CD4-positive, CD25-positive, alpha-beta regulatory T cell (primary cell): ENCODE data around the gene SAMD8. TPM values are rescaled to one million over a fixed set of nuclear protein-coding genes. Genes with fewer than 3 reads are reported as not detected.
"Not testable (repeated sequence)": the region's sequence is repeated elsewhere in the genome, so short reads cannot be mapped to it uniquely, and the experiment has no call there.

ENCODE experiments used
- ATAC-seq, 2 donors: fragments of 150-1000 bp; cut with Tn5 transposase; one replicate each; pipeline ENCODE4 v1.10.0; 2021; ENCODE audit warnings: low read depth in 2 of 2, moderate number of reproducible peaks in 2 of 2, moderate library complexity in 1 of 2
- DNase-seq, 3 donors: peaks; one replicate each; pipeline versions ENCODE4 v3.0.0 to v3.0.0-alpha.2; 2012 to 2022; ENCODE audit warnings: mixed read lengths in 1 of 3
- H3K27ac ChIP-seq: one replicate; pipeline ENCODE4 v1.7.0; 2013; ENCODE audit warnings: mild to moderate bottlenecking, low read length; ENCODE audit not compliant: insufficient read depth, poor library complexity, severe bottlenecking
- H3K27me3 ChIP-seq: one replicate; pipeline ENCODE4 v1.7.0; 2013; ENCODE audit warnings: low read length; ENCODE audit not compliant: control insufficient read depth, insufficient read depth
- H3K36me3 ChIP-seq: one replicate; pipeline ENCODE4 v1.7.0; 2013; ENCODE audit warnings: mild to moderate bottlenecking, low read length, moderate library complexity; ENCODE audit not compliant: control insufficient read depth, insufficient read depth
- H3K4me1 ChIP-seq: 2 replicates; pipeline ENCODE4 v1.7.0; 2013; ENCODE audit warnings: mild to moderate bottlenecking, low read length; ENCODE audit not compliant: insufficient read depth, control insufficient read depth, poor library complexity, severe bottlenecking
- H3K4me3 ChIP-seq: one replicate; pipeline ENCODE4 v1.7.0; 2013; ENCODE audit warnings: low read depth, mild to moderate bottlenecking, low read length, moderate library complexity
- H3K9me3 ChIP-seq, 2 experiments: 1 replicate in 1 of 2; 2 replicates in 1 of 2; pipeline ENCODE4 v1.7.0; 2013; ENCODE audit warnings: low read length in 2 of 2, mild to moderate bottlenecking in 1 of 2, moderate library complexity in 1 of 2; ENCODE audit not compliant: control insufficient read depth in 2 of 2
- H3K27ac Mint-ChIP-seq, 3 donors: one replicate each; pipeline ENCODE4 v1.8.0; 2020 to 2022; ENCODE audit warnings: mild to moderate bottlenecking in 3 of 3, mixed read lengths in 3 of 3, moderate library complexity in 2 of 3
- H3K27me3 Mint-ChIP-seq: one replicate; pipeline ENCODE4 v1.8.0; 2022; ENCODE audit warnings: mild to moderate bottlenecking, mixed read lengths
- H3K36me3 Mint-ChIP-seq: one replicate; pipeline ENCODE4 v1.8.0; 2020; ENCODE audit warnings: mixed read lengths
- H3K4me1 Mint-ChIP-seq, 4 donors: one replicate each; pipeline ENCODE4 v1.8.0; 2020 to 2022; ENCODE audit warnings: mixed read lengths in 4 of 4, mild to moderate bottlenecking in 1 of 4
- H3K4me3 Mint-ChIP-seq, 4 donors: one replicate each; pipeline ENCODE4 v1.8.0; 2020 to 2022; ENCODE audit warnings: mild to moderate bottlenecking in 4 of 4, mixed read lengths in 4 of 4, moderate library complexity in 3 of 4
- H3K9me3 Mint-ChIP-seq, 7 donors: one replicate each; pipeline ENCODE4 v1.8.0; 2020 to 2022; ENCODE audit warnings: mixed read lengths in 7 of 7, mild to moderate bottlenecking in 3 of 7, moderate library complexity in 2 of 7
- polyA plus RNA-seq, 4 donors: library from polyadenylated mRNA; unstranded; fragments of 300-500 nt; fragmentation: Illumina TruSeq; gene quantifications; one replicate each; pipeline ENCODE4 v1.2.3, GENCODE V29; 2021
- total RNA-seq: library from RNA; stranded (reverse); gene quantifications from one replicate; pipeline ENCODE4 v1.2.3, GENCODE V29; 2022

The SAMD8 gene
- total and polyA plus RNA-seq, 5 donors from 2014 or later, result 6.5 to 36.9 (median 8.0) TPM

- peaks cover 27% of the 10 kb centered on the region for H3K4me1 ChIP-seq
- Mint-ChIP-seq H3K27me3 (peaks cover 5% of the 10 kb centered on the region), H3K9me3 (no peaks in the 10 kb centered on the region), H3K36me3 (no peaks in the 10 kb centered on the region), H3K4me1 (peaks cover 21 to 74% (median 47%) of the 10 kb centered on the region in 4 donors), H3K4me3 (peak overlapping the region; percentile 87 to 99 (median 94)), H3K27ac (peak overlapping the region; percentile 94 to 98 (median 96))
- peak overlapping the region; percentile 88 for H3K4me3 ChIP-seq
- ATAC-seq, result peak; percentile 19 to 21
- DNase-seq, result peak; percentile 39 to 76 (median 49)
- H3K27ac ChIP-seq, result peak overlapping the region; percentile 94
- no peaks in the 10 kb centered on the region for H3K36me3 ChIP-seq
- no peaks in the 10 kb centered on the region for H3K27me3 ChIP-seq
- H3K9me3 ChIP-seq, result no peaks in the 10 kb centered on the region
These were observed 637 bp downstream of the SAMD8 start for GRCh38 chr10:75111907-75112679.

DNA sequence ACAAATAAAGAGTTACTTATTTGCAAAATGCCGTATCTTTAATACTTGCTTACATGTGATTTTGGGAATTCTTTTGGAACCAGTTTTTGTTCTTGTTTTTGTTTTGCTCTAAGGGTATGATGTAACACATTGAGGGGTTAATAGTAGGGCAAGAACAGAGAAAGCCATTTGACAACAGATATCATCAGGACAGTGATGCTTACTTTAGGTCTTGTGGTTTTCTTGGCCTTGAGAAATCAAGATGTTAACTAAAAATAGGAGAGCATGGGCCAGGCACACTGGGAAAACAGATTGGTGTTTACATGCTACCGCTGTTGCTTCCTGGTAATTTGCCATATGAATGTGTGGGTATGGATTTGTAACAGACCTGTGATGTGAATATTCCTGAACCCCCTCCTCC, 3.7 kb downstream of the SAMD8 start:
- H3K9me3 Mint-ChIP-seq, result no peaks in the 10 kb centered on the region
- H3K27ac Mint-ChIP-seq, result peak overlapping the region in 2 of 3 donors; percentile 0 to 54
- Histone ChIP-seq H3K4me3 (peak overlapping the region; percentile 18), H3K27me3 (no peaks in the 10 kb centered on the region), H3K36me3 (no peaks in the 10 kb centered on the region), H3K9me3 (no peaks in the 10 kb centered on the region), H3K4me1 (peaks cover 25% of the 10 kb centered on the region), H3K27ac (no peak overlapping the region)
- peak overlapping the region in 2 of 4 donors; percentile 34 to 99 for H3K4me3 Mint-ChIP-seq
- H3K27me3 Mint-ChIP-seq, result peaks cover 5% of the 10 kb centered on the region
- ATAC-seq (no peak), DNase-seq (no peak)
- H3K36me3 Mint-ChIP-seq, result no peaks in the 10 kb centered on the region
- H3K4me1 Mint-ChIP-seq, result peaks cover 30 to 73% (median 52%) of the 10 kb centered on the region in 4 donors

DNA sequence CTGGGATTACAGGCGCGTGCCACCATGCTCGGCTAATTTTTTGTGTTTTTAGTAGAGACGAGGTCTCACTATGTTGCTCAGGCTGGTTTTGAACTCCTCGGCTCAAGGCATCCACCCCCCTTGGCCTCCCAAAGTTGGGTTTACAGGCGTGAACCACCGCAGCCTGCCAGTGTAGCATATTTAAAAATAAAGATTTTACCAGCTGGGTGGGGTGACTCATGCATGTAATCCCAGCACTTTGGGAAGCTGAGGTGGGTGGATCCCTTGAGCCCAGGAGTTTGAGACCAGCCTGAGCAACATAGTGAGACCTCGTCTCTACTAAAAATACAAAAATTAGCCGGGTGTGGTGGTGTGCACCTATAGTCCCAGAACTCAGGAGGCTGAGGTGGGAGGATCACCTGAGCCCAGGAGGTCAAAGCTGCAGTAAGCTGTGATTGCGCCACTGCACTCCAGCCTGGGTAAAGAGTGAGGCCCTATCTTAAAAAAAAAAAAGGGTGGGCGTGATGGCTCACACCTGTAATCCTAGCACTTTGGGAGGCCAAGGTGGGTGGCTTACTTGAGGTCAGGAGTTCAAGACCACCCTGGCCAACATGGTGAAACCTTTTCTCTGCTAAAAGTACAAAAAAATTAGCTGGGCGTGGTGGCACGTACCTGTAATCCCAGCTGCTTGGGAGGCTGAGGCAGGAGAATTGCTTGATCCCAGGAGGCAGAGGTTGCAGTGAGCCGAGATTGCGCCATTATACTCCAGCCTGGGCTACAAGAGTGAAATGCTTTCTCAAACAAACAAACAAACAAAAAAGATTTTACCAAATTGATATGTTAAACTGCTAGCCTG, 5.7 kb downstream of the SAMD8 start:
- not testable (repeated sequence) for H3K4me3 ChIP-seq, H3K27me3 ChIP-seq, H3K9me3 Mint-ChIP-seq, ATAC-seq, H3K36me3 Mint-ChIP-seq, H3K27me3 Mint-ChIP-seq, H3K9me3 ChIP-seq, DNase-seq, H3K27ac ChIP-seq, H3K36me3 ChIP-seq
- H3K27ac Mint-ChIP-seq, result peak overlapping the region in 2 of 3 donors; percentile 3 to 8
- peaks cover 20% of the 10 kb centered on the region for H3K4me1 ChIP-seq
- H3K4me1 Mint-ChIP-seq, result peaks cover 29 to 67% (median 52%) of the 10 kb centered on the region in 4 donors
- H3K4me3 Mint-ChIP-seq, result peak overlapping the region in 1 of 4 donors; percentile 26

GRCh38 chr10:75117995-75118394, 6.5 kb downstream of the SAMD8 start:
- Histone ChIP-seq H3K9me3 (no peaks in the 10 kb centered on the region), H3K4me3 (no peak overlapping the region), H3K27me3 (no peaks in the 10 kb centered on the region), H3K27ac (no peak overlapping the region), H3K36me3 (no peaks in the 10 kb centered on the region), H3K4me1 (peaks cover 16% of the 10 kb centered on the region)
- no peak for ATAC-seq
- H3K27me3 Mint-ChIP-seq, result no peaks in the 10 kb centered on the region
- DNase-seq, result no peak
- no peaks in the 10 kb centered on the region for H3K9me3 Mint-ChIP-seq
- peaks cover 24 to 65% (median 45%) of the 10 kb centered on the region in 4 donors for H3K4me1 Mint-ChIP-seq
- peak overlapping the region; percentile 3 to 11 (median 8) for H3K27ac Mint-ChIP-seq
- H3K36me3 Mint-ChIP-seq, result no peaks in the 10 kb centered on the region
- H3K4me3 Mint-ChIP-seq, result peak overlapping the region in 1 of 4 donors; percentile 26

DNA sequence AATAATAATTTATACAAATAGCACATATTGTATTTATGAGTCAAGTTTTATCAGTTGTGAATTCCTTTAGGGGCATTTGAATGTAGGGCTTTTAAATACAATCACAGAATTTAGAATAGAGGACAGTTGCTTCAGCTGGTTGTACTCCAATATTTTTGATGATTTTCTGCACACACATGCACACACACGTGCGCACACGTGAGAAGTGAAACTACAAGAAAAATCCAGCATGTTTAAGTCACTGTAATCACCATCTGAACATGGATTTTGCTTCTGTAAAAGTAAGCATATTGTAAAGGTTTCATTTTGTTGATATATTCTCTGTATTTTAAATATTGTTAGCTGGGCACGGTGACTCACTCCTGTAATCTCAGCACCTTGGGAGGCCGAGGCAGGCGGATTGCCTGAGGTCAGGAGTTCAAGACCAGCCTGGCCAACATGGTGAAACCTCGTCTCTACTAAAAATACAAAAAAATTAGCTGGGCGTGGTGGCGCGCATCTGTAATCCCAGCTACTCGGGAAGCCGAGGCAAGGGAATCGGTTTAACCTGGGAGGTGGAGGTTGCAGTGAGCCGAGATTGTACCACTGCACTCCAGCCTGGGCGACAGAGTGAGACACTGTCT, 8.1 kb downstream of the SAMD8 start:
- H3K4me3 ChIP-seq, H3K27ac Mint-ChIP-seq, H3K9me3 Mint-ChIP-seq, H3K27ac ChIP-seq, H3K36me3 Mint-ChIP-seq, H3K27me3 Mint-ChIP-seq, ATAC-seq, H3K27me3 ChIP-seq, H3K9me3 ChIP-seq, H3K4me3 Mint-ChIP-seq, DNase-seq, H3K36me3 ChIP-seq: not testable (repeated sequence)
- H3K4me1 Mint-ChIP-seq, result peaks cover 21 to 62% (median 35%) of the 10 kb centered on the region in 4 donors
- H3K4me1 ChIP-seq, result peaks cover 11% of the 10 kb centered on the region

DNA sequence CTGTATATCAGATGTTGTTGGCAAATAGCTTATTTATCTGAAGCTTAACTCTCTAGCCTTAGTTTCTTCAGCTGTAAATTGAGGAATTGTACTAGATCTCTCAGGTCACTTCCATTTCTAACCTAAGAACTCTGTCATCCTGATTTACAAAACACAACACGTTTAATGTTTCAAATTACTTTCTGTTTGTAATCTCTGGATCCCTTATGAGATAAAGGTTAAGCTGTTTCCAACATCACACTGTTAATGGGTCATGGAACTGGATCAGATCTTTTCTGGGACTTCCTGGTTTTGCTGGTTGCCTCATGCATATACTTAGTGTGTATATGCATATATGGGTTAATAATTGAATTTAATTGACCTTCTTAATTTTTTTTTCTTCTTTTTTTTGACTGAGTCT, 9.9 kb downstream of the SAMD8 start:
- Histone ChIP-seq H3K36me3 (peaks cover 16% of the 10 kb centered on the region), H3K4me1 (peaks cover 14% of the 10 kb centered on the region), H3K27me3 (no peaks in the 10 kb centered on the region), H3K27ac (no peak overlapping the region), H3K9me3 (no peaks in the 10 kb centered on the region), H3K4me3 (no peak overlapping the region)
- H3K27me3 Mint-ChIP-seq, result no peaks in the 10 kb centered on the region
- no peaks in the 10 kb centered on the region for H3K9me3 Mint-ChIP-seq
- H3K4me1 Mint-ChIP-seq, result peaks cover 18 to 62% (median 32%) of the 10 kb centered on the region in 4 donors
- peaks cover 16% of the 10 kb centered on the region for H3K36me3 Mint-ChIP-seq
- ATAC-seq (no peak), DNase-seq (no peak)
- peak overlapping the region in 2 of 3 donors; percentile 4 to 63 for H3K27ac Mint-ChIP-seq
- H3K4me3 Mint-ChIP-seq, result no peak overlapping the region

GRCh38 chr10:75122505-75122904, 11.0 kb downstream of the SAMD8 start:
- Histone ChIP-seq H3K27ac (no peak overlapping the region), H3K4me1 (peaks cover 17% of the 10 kb centered on the region), H3K27me3 (no peaks in the 10 kb centered on the region), H3K36me3 (peaks cover 16% of the 10 kb centered on the region), H3K9me3 (no peaks in the 10 kb centered on the region), H3K4me3 (no peak overlapping the region)
- DNase-seq (no peak), ATAC-seq (no peak)
- Mint-ChIP-seq H3K4me3 (no peak overlapping the region), H3K27ac (no peak overlapping the region), H3K9me3 (no peaks in the 10 kb centered on the region), H3K36me3 (peaks cover 16% of the 10 kb centered on the region), H3K27me3 (no peaks in the 10 kb centered on the region), H3K4me1 (peaks cover 18 to 63% (median 32%) of the 10 kb centered on the region in 4 donors)
